Measurements from ENCODE around the gene TRHDE. TPM values are rescaled to one million over a fixed set of nuclear protein-coding genes. Genes with fewer than 3 reads are reported as not detected.

TRHDE gene
- total and polyA plus RNA-seq, 12 donors = 0.11 to 3.9 (median 0.64) TPM

- no peaks in the 10 kb centered on the region for H3K4me1 ChIP-seq (replicated peaks in 1 of 2)
- H3K36me3 ChIP-seq (replicated peaks in 1 of 2) = no peaks in the 10 kb centered on the region
- no peaks in the 10 kb centered on the region for H3K9me3 ChIP-seq (replicated peaks in 1 of 3)
- no peak overlapping the region for H3K4me3 ChIP-seq
- intact Hi-C loops (cut with DNase I) = no loop called here
- no peak for TF ChIP-seq POLR2A (IDR thresholded peaks at IDR 0.05)
- no peak for TF ChIP-seq CTCF (IDR thresholded peaks at IDR 0.05)
- WGBS, 4 donors = 50 to 76% (median 72%) methylated on average over 1 of the region's 1 CpG; no CpG with 5 or more reads in 1 of the 4 donors
- no peak overlapping the region for H3K27ac ChIP-seq
- no peak for DNase-seq
- no peaks in the 10 kb centered on the region for H3K27me3 ChIP-seq
Measured at GRCh38 chr12:72433298-72433697, 161.1 kb downstream of the TRHDE start.

GRCh38 chr12:72434999-72435398 is 162.8 kb downstream of the TRHDE start:
- intact Hi-C loops (cut with DNase I) = no loop called here
- TF ChIP-seq CTCF (IDR thresholded peaks at IDR 0.05) = no peak
- no peak for TF ChIP-seq POLR2A (IDR thresholded peaks at IDR 0.05)
- no peak overlapping the region for H3K4me3 ChIP-seq
- H3K9me3 ChIP-seq (replicated peaks in 1 of 3) = no peaks in the 10 kb centered on the region
- H3K4me1 ChIP-seq (replicated peaks in 1 of 2) = no peaks in the 10 kb centered on the region
- H3K36me3 ChIP-seq (replicated peaks in 1 of 2) = no peaks in the 10 kb centered on the region
- DNase-seq = no peak
- 62 to 82% (median 78%) methylated on average over 1 of the region's 1 CpG for WGBS, 4 donors
- H3K27me3 ChIP-seq = no peaks in the 10 kb centered on the region
- H3K27ac ChIP-seq = no peak overlapping the region

GRCh38 chr12:72442217-72442616 is 170.0 kb downstream of the TRHDE start:
- Histone ChIP-seq H3K9me3 (replicated peaks in 1 of 3) (no peaks in the 10 kb centered on the region), H3K4me1 (replicated peaks in 1 of 2) (no peaks in the 10 kb centered on the region), H3K4me3 (no peak overlapping the region), H3K27me3 (no peaks in the 10 kb centered on the region), H3K27ac (no peak overlapping the region), H3K36me3 (replicated peaks in 1 of 2) (no peaks in the 10 kb centered on the region)
- intact Hi-C loops (cut with DNase I) = no loop called here
- WGBS, 4 donors = 85 to 92% (median 89%) methylated on average over 2 of the region's 2 CpGs
- DNase-seq = no peak
- TF ChIP-seq POLR2A (IDR thresholded peaks at IDR 0.05) (no peak), CTCF (IDR thresholded peaks at IDR 0.05) (no peak)

- Histone ChIP-seq H3K4me1 (replicated peaks in 1 of 2) (no peaks in the 10 kb centered on the region), H3K27ac (no peak overlapping the region), H3K36me3 (replicated peaks in 1 of 2) (no peaks in the 10 kb centered on the region), H3K9me3 (replicated peaks in 1 of 3) (no peaks in the 10 kb centered on the region), H3K27me3 (no peaks in the 10 kb centered on the region), H3K4me3 (no peak overlapping the region)
- DNase-seq = no peak
- TF ChIP-seq CTCF (IDR thresholded peaks at IDR 0.05) (no peak), POLR2A (IDR thresholded peaks at IDR 0.05) (no peak)
- intact Hi-C loops (cut with DNase I) = no loop called here
Measured at GRCh38 chr12:72444125-72444524, 172.0 kb downstream of the TRHDE start.
